Muscle of leg (tissue), 11 donors: ENCODE data around the gene RBFA. TPM values are rescaled to one million over a fixed set of nuclear protein-coding genes. Genes with fewer than 3 reads are reported as not detected.
"Not testable (repeated sequence)": the region's sequence is repeated elsewhere in the genome, so short reads cannot be mapped to it uniquely, and the experiment has no call there.

Experiments
- DNase-seq: peaks from one replicate; pipeline ENCODE4 v3.0.0; 2013
- H3K27ac ChIP-seq: one replicate; pipeline ENCODE4 v1.5.1; 2013; ENCODE audit warnings: mild to moderate bottlenecking, low read length, control low read depth
- H3K27me3 ChIP-seq: one replicate; pipeline ENCODE4 v1.6.1; 2013; ENCODE audit warnings: low read length; ENCODE audit not compliant: control insufficient read depth, insufficient read depth
- H3K36me3 ChIP-seq: one replicate; pipeline ENCODE4 v1.6.1; 2013; ENCODE audit warnings: low read length; ENCODE audit not compliant: control insufficient read depth, insufficient read depth
- H3K4me1 ChIP-seq: one replicate; pipeline ENCODE4 v1.6.1; 2013; ENCODE audit warnings: low read length; ENCODE audit not compliant: control insufficient read depth, insufficient read depth
- H3K4me3 ChIP-seq: one replicate; pipeline ENCODE4 v1.5.1; 2013; ENCODE audit warnings: low read length, control low read depth
- H3K9me3 ChIP-seq: replicated peaks from 2 replicates; pipeline ENCODE4 v1.6.1; 2013; ENCODE audit warnings: low read depth, low read length; ENCODE audit not compliant: control insufficient read depth
- WGBS: methylation state at CpG from one replicate; pipeline ENCODE4 v1.1.5; 2013; ENCODE audit warnings: missing lambda C conversion rate; ENCODE audit not compliant: insufficient coverage; 5-methylcytosine and 5-hydroxymethylcytosine counted together
- polyA plus RNA-seq, 8 donors: library from polyadenylated mRNA; unstranded; fragments of 120-200 nt; gene quantifications; one replicate each; pipeline versions ENCODE4 v1.2.1 to v1.2.3, GENCODE V29; 2013; ENCODE audit warnings: inconsistent platforms in 1 of 8, low replicate concordance in 1 of 8; ENCODE audit not compliant: insufficient read length in 8 of 8, insufficient read depth in 1 of 8
- total RNA-seq: library from RNA; stranded (reverse); fragments of 120-200 nt; gene quantifications from one replicate; pipeline ENCODE4 v1.2.4, GENCODE V29; 2013

Gene RBFA
- total and polyA plus RNA-seq, 9 donors: 21.4 to 33.2 (median 26.8) TPM

GRCh38 chr18:80023173-80023572, 11.1 kb upstream of the RBFA start:
- no CpG with 5 or more reads among the region's 4 CpGs for WGBS
- Histone ChIP-seq H3K4me1 (no peaks in the 10 kb centered on the region), H3K9me3 (peaks cover 82% of the 10 kb centered on the region)

GRCh38 chr18:80026363-80026762, 7.9 kb upstream of the RBFA start:
- Histone ChIP-seq H3K9me3 (peaks cover 68% of the 10 kb centered on the region), H3K27ac (no peak overlapping the region), H3K27me3 (no peaks in the 10 kb centered on the region), H3K4me1 (no peaks in the 10 kb centered on the region), H3K4me3 (no peak overlapping the region), H3K36me3 (peaks cover 4% of the 10 kb centered on the region)
- DNase-seq: no peak
- 100% methylated on average over 3 of the region's 7 CpGs for WGBS

More at GRCh38 chr18:80023173-80023572, 11.1 kb upstream of the RBFA start:
- Histone ChIP-seq H3K4me3 (no peak overlapping the region), H3K27me3 (no peaks in the 10 kb centered on the region), H3K36me3 (no peaks in the 10 kb centered on the region), H3K27ac (no peak overlapping the region)
- no peak for DNase-seq

- H3K36me3 ChIP-seq, H3K27me3 ChIP-seq, H3K27ac ChIP-seq, H3K4me1 ChIP-seq, H3K4me3 ChIP-seq, DNase-seq: not testable (repeated sequence)
- H3K9me3 ChIP-seq: peaks cover 54% of the 10 kb centered on the region
Measured at GRCh38 chr18:80027719-80028118, 6.5 kb upstream of the RBFA start.

GRCh38 chr18:80029690-80030089, 4.5 kb upstream of the RBFA start:
- H3K4me3 ChIP-seq: no peak overlapping the region
- peaks cover 4% of the 10 kb centered on the region for H3K4me1 ChIP-seq
- H3K27ac ChIP-seq: no peak overlapping the region
- H3K36me3 ChIP-seq: peaks cover 4% of the 10 kb centered on the region
- no peak for DNase-seq
- no peaks in the 10 kb centered on the region for H3K27me3 ChIP-seq
- peaks cover 35% of the 10 kb centered on the region for H3K9me3 ChIP-seq
- no CpG with 5 or more reads among the region's 1 CpG for WGBS

- peak; percentile 66 for DNase-seq
- Histone ChIP-seq H3K9me3 (peaks cover 11% of the 10 kb centered on the region), H3K27me3 (no peaks in the 10 kb centered on the region), H3K4me1 (peaks cover 15% of the 10 kb centered on the region), H3K27ac (peak overlapping the region; percentile 90), H3K4me3 (peak overlapping the region; percentile 84), H3K36me3 (peaks cover 12% of the 10 kb centered on the region)
- WGBS: 4% methylated on average over 86 of the region's 90 CpGs
Measured at GRCh38 chr18:80033181-80034067, 810 bp upstream of the RBFA start.

GRCh38 chr18:80034852-80035406, 695 bp downstream of the RBFA start:
- Histone ChIP-seq H3K27me3 (no peaks in the 10 kb centered on the region), H3K9me3 (no peaks in the 10 kb centered on the region), H3K4me1 (peaks cover 15% of the 10 kb centered on the region), H3K4me3 (peak overlapping the region; percentile 96), H3K36me3 (peaks cover 17% of the 10 kb centered on the region), H3K27ac (peak overlapping the region; percentile 89)
- peak; percentile 32 for DNase-seq
- 0% methylated on average over 4 of the region's 8 CpGs for WGBS

- Histone ChIP-seq H3K36me3 (peaks cover 21% of the 10 kb centered on the region), H3K4me3 (no peak overlapping the region), H3K9me3 (no peaks in the 10 kb centered on the region), H3K4me1 (peaks cover 15% of the 10 kb centered on the region), H3K27ac (no peak overlapping the region), H3K27me3 (no peaks in the 10 kb centered on the region)
- no peak for DNase-seq
- 80% methylated on average over 2 of the region's 7 CpGs for WGBS
Measured at GRCh38 chr18:80035997-80036396, 1.8 kb downstream of the RBFA start.

GRCh38 chr18:80037300-80037699, 3.1 kb downstream of the RBFA start:
- DNase-seq: no peak
- H3K36me3 ChIP-seq: peaks cover 22% of the 10 kb centered on the region
- H3K4me1 ChIP-seq: peaks cover 15% of the 10 kb centered on the region
- H3K4me3 ChIP-seq: no peak overlapping the region
- H3K9me3 ChIP-seq: no peaks in the 10 kb centered on the region
- no peak overlapping the region for H3K27ac ChIP-seq
- 95% methylated on average over 11 of the region's 12 CpGs for WGBS
- H3K27me3 ChIP-seq: no peaks in the 10 kb centered on the region

- DNase-seq: no peak
- WGBS: 84% methylated on average over 13 of the region's 17 CpGs
- H3K9me3 ChIP-seq: no peaks in the 10 kb centered on the region
- H3K4me1 ChIP-seq: peaks cover 13% of the 10 kb centered on the region
- H3K36me3 ChIP-seq: peaks cover 30% of the 10 kb centered on the region
- no peak overlapping the region for H3K27ac ChIP-seq
- no peak overlapping the region for H3K4me3 ChIP-seq
- no peaks in the 10 kb centered on the region for H3K27me3 ChIP-seq
Measured at GRCh38 chr18:80037869-80038630, 3.8 kb downstream of the RBFA start.

GRCh38 chr18:80040515-80040914, 6.3 kb downstream of the RBFA start:
- Histone ChIP-seq H3K36me3 (peaks cover 49% of the 10 kb centered on the region), H3K9me3 (no peaks in the 10 kb centered on the region), H3K27ac (no peak overlapping the region), H3K4me1 (peaks cover 16% of the 10 kb centered on the region), H3K27me3 (no peaks in the 10 kb centered on the region), H3K4me3 (no peak overlapping the region)
- no CpG with 5 or more reads among the region's 3 CpGs for WGBS
- no peak for DNase-seq
